Heart left ventricle (tissue), 13 donors: ENCODE measurements around the gene PSKH1.

ENCODE experiments used
- CTCF ChIP-seq, 12 donors: fragments of 200-600 bp; sonication (generic) in 4 of 12; IDR thresholded peaks; one replicate each; pipeline versions ENCODE4 v1.5.0 to v1.8.0; 2018 to 2022; ENCODE audit warnings: antibody characterized with exemption in 12 of 12, mild to moderate bottlenecking in 5 of 12
- POLR2A ChIP-seq, 2 donors: fragments of 450-650 bp; IDR thresholded peaks; one replicate each; pipeline ENCODE4 v1.6.1; 2017; ENCODE audit warnings: antibody characterized with exemption in 2 of 2, mild to moderate bottlenecking in 2 of 2, moderate library complexity in 2 of 2
- donor health status: ischemic (EF 13 %, LVEDD 7.1; RV severe dilation, severe dysfunction).
- donor health status: DM: no; HTN: yes; CAD: no.
- donor health status: DM: no; HTN: no; CAD: no.
- donor health status: ischemic (EF 25% LVEDD 6.9; RV normal size, moderate dysfunction).
- donor health status: ischemic (EF 25% LVEDD 5.7; RV mildly dilated, moderate dysfunction).
- donor health status: ischemic (EF 35%, LVEDD 5.7; RV mildly dilated, moderate dysfunction).
- donor health status: nonischemic (EF 11% LVEDD 7.7; RV severe dilation, severe dysfunction).
- donor health status: DM: yes; HTN: yes; CAD: no.
- donor health status: PGD.
- donor health status: ischemic (EF 29% LVEDD 5.4; RV normal size, mild dysfunction).
- donor health status: nonischemic (EF 23%, LVEDD 6.1; RV moderate dilation, normal function).

- TF ChIP-seq POLR2A (IDR thresholded peaks at IDR 0.05) (no peak), CTCF (IDR thresholded peaks at IDR 0.05) (no peak)
Observed at GRCh38 chr16:67915831-67916723, 23.0 kb downstream of the PSKH1 start.
